Nephron progenitor cell (in vitro differentiated cells): ENCODE results near the gene SND1.

ENCODE experiments used
- DNase-seq: peaks from one replicate; pipeline ENCODE4 v3.0.0; 2021
- H3K27ac Mint-ChIP-seq: 2 replicates; pipeline ENCODE4 v1.8.0; 2021; ENCODE audit warnings: mild to moderate bottlenecking, moderate library complexity, mixed read lengths
- H3K27me3 Mint-ChIP-seq: 2 replicates; pipeline ENCODE4 v1.8.0; 2021; ENCODE audit warnings: mild to moderate bottlenecking, low read depth, mixed read lengths; ENCODE audit not compliant: poor library complexity
- H3K36me3 Mint-ChIP-seq: 2 replicates; pipeline ENCODE4 v1.8.0; 2021; ENCODE audit warnings: low read depth, mixed read lengths
- H3K4me1 Mint-ChIP-seq: 2 replicates; pipeline ENCODE4 v1.8.0; 2021; ENCODE audit warnings: mixed read lengths
- H3K4me3 Mint-ChIP-seq: 2 replicates; pipeline ENCODE4 v1.8.0; 2021; ENCODE audit warnings: mild to moderate bottlenecking, moderate library complexity, mixed read lengths
- H3K9me3 Mint-ChIP-seq: 2 replicates; pipeline ENCODE4 v1.8.0; 2021; ENCODE audit warnings: mild to moderate bottlenecking, moderate library complexity, mixed read lengths
- CTCF ChIP-seq: fragments of 200-600 bp; sonication (generic); IDR thresholded peaks from 2 replicates; pipeline ENCODE4 v1.5.0; 2021; ENCODE audit warnings: antibody characterized with exemption

The SND1 gene

GRCh38 chr7:128037880-128038619 lies 386.1 kb downstream of the SND1 start:
- H3K27me3 Mint-ChIP-seq = peaks cover 11% of the 10 kb centered on the region
- H3K4me1 Mint-ChIP-seq = peaks cover 28% of the 10 kb centered on the region
- H3K4me3 Mint-ChIP-seq = no peak overlapping the region
- H3K9me3 Mint-ChIP-seq = no peaks in the 10 kb centered on the region
- DNase-seq = no peak
- no peak overlapping the region for H3K27ac Mint-ChIP-seq
- no peak for TF ChIP-seq CTCF
- H3K36me3 Mint-ChIP-seq = no peaks in the 10 kb centered on the region

- H3K36me3 Mint-ChIP-seq = no peaks in the 10 kb centered on the region
- H3K4me3 Mint-ChIP-seq = no peak overlapping the region
- TF ChIP-seq CTCF = no peak
- peaks cover under 1% of the 10 kb centered on the region for H3K27me3 Mint-ChIP-seq
- DNase-seq = no peak
- peaks cover 31% of the 10 kb centered on the region for H3K4me1 Mint-ChIP-seq
- no peak overlapping the region for H3K27ac Mint-ChIP-seq
- no peaks in the 10 kb centered on the region for H3K9me3 Mint-ChIP-seq
Measured at GRCh38 chr7:128039544-128039953, 387.6 kb downstream of the SND1 start.

- H3K9me3 Mint-ChIP-seq = no peaks in the 10 kb centered on the region
- no peaks in the 10 kb centered on the region for H3K36me3 Mint-ChIP-seq
- DNase-seq = no peak
- no peak overlapping the region for H3K27ac Mint-ChIP-seq
- H3K4me1 Mint-ChIP-seq = peaks cover 34% of the 10 kb centered on the region
- H3K4me3 Mint-ChIP-seq = no peak overlapping the region
- no peaks in the 10 kb centered on the region for H3K27me3 Mint-ChIP-seq
- TF ChIP-seq CTCF = no peak
Measured at GRCh38 chr7:128040205-128040604, 388.2 kb downstream of the SND1 start.

GRCh38 chr7:128041203-128041602 lies 389.2 kb downstream of the SND1 start:
- H3K4me1 Mint-ChIP-seq = peaks cover 29% of the 10 kb centered on the region
- no peak overlapping the region for H3K4me3 Mint-ChIP-seq
- no peak for TF ChIP-seq CTCF
- no peaks in the 10 kb centered on the region for H3K9me3 Mint-ChIP-seq
- H3K36me3 Mint-ChIP-seq = no peaks in the 10 kb centered on the region
- H3K27ac Mint-ChIP-seq = no peak overlapping the region
- DNase-seq = no peak
- no peaks in the 10 kb centered on the region for H3K27me3 Mint-ChIP-seq

- Mint-ChIP-seq H3K27me3 (no peaks in the 10 kb centered on the region), H3K4me3 (no peak overlapping the region), H3K9me3 (no peaks in the 10 kb centered on the region), H3K4me1 (peaks cover 29% of the 10 kb centered on the region), H3K36me3 (no peaks in the 10 kb centered on the region), H3K27ac (peak overlapping the region; percentile 33)
- no peak for TF ChIP-seq CTCF
- no peak for DNase-seq
Measured at GRCh38 chr7:128042012-128042411, 390.0 kb downstream of the SND1 start.

- Mint-ChIP-seq H3K36me3 (no peaks in the 10 kb centered on the region), H3K4me3 (no peak overlapping the region), H3K4me1 (peaks cover 33% of the 10 kb centered on the region), H3K9me3 (no peaks in the 10 kb centered on the region), H3K27ac (no peak overlapping the region), H3K27me3 (peaks cover under 1% of the 10 kb centered on the region)
- no peak for DNase-seq
- no peak for TF ChIP-seq CTCF
Measured at GRCh38 chr7:128044064-128044463, 392.1 kb downstream of the SND1 start.
